Mesenchymal stem cell (in vitro differentiated cells and primary cell): Measurements from ENCODE around the gene CEP170.
A peak's percentile ranks its signal among the peaks of the same experiment; 100 is the strongest.
"Not testable (repeated sequence)": the region's sequence is repeated elsewhere in the genome, so short reads cannot be mapped to it uniquely, and the experiment has no call there.

Experiments
- DNase-seq: peaks from one replicate; pipeline ENCODE4 v3.0.0-alpha.2; 2013
- H2AFZ ChIP-seq: one replicate; pipeline ENCODE4 v1.6.1; 2013; ENCODE audit warnings: low read depth, mild to moderate bottlenecking, control low read depth, inconsistent platforms, low read length, moderate library complexity
- H2AK5ac ChIP-seq: 2 replicates; pipeline ENCODE4 v1.6.1; 2013; ENCODE audit warnings: low read length, moderate library complexity, mild to moderate bottlenecking, inconsistent platforms; ENCODE audit not compliant: severe bottlenecking
- H2BK120ac ChIP-seq: one replicate; pipeline ENCODE4 v1.6.1; 2013; ENCODE audit warnings: low read depth, mild to moderate bottlenecking, inconsistent platforms, low read length, moderate library complexity
- H2BK12ac ChIP-seq, 2 experiments: one replicate each; pipeline ENCODE4 v1.6.1; 2013; ENCODE audit warnings: inconsistent platforms in 2 of 2, low read length in 2 of 2, mild to moderate bottlenecking in 2 of 2, moderate library complexity in 2 of 2, control low read depth in 1 of 2
- H2BK15ac ChIP-seq: one replicate; pipeline ENCODE4 v1.6.1; 2013; ENCODE audit warnings: mild to moderate bottlenecking, low read depth, inconsistent platforms; ENCODE audit not compliant: poor library complexity, severe bottlenecking
- H2BK5ac ChIP-seq: 2 replicates; pipeline ENCODE4 v1.6.1; 2013; ENCODE audit warnings: low read depth, mild to moderate bottlenecking, low read length, control low read depth, inconsistent platforms; ENCODE audit not compliant: poor library complexity, severe bottlenecking
- H3K14ac ChIP-seq, 2 experiments: one replicate each; pipeline ENCODE4 v1.6.1; 2013; ENCODE audit warnings: inconsistent platforms in 2 of 2, low read length in 2 of 2, control low read depth in 1 of 2, mild to moderate bottlenecking in 1 of 2, moderate library complexity in 1 of 2
- H3K18ac ChIP-seq, 2 experiments: one replicate each; pipeline ENCODE4 v1.6.1; 2013; ENCODE audit warnings: inconsistent platforms in 2 of 2, low read length in 2 of 2, control low read depth in 1 of 2, low read depth in 1 of 2, mild to moderate bottlenecking in 1 of 2
- H3K23ac ChIP-seq, 2 experiments: one replicate each; pipeline ENCODE4 v1.6.1; 2013; ENCODE audit warnings: inconsistent platforms in 2 of 2, low read length in 2 of 2, mild to moderate bottlenecking in 2 of 2, moderate library complexity in 2 of 2, control low read depth in 1 of 2
- H3K27ac ChIP-seq: 2 replicates; pipeline ENCODE4 v1.5.1; 2013; ENCODE audit warnings: mild to moderate bottlenecking, moderate library complexity, low read length, control low read depth, inconsistent platforms; ENCODE audit not compliant: poor library complexity, severe bottlenecking
- H3K27me3 ChIP-seq, 2 experiments: 2 replicates each; pipeline versions ENCODE4 v1.6.1 to v1.7.0; 2013; ENCODE audit warnings: low read length in 2 of 2, mild to moderate bottlenecking in 2 of 2, moderate library complexity in 2 of 2, control low read depth in 1 of 2, inconsistent platforms in 1 of 2; ENCODE audit not compliant: control insufficient read depth in 1 of 2, insufficient read depth in 1 of 2
- H3K36me3 ChIP-seq, 2 experiments: 2 replicates each; pipeline versions ENCODE4 v1.6.1 to v1.7.0; 2013; ENCODE audit warnings: low read length in 2 of 2, control low read depth in 1 of 2, inconsistent platforms in 1 of 2, low read depth in 1 of 2, mild to moderate bottlenecking in 1 of 2; ENCODE audit not compliant: insufficient read depth in 2 of 2, control insufficient read depth in 1 of 2
- H3K4ac ChIP-seq, 2 experiments: one replicate each; pipeline ENCODE4 v1.6.1; 2013; ENCODE audit warnings: inconsistent platforms in 2 of 2, low read length in 2 of 2, mild to moderate bottlenecking in 2 of 2, moderate library complexity in 2 of 2, control low read depth in 1 of 2, low read depth in 1 of 2
- H3K4me1 ChIP-seq: 2 replicates; pipeline ENCODE4 v1.6.1; 2013; ENCODE audit warnings: low read depth, low read length, control low read depth; ENCODE audit not compliant: control insufficient read depth, insufficient read depth
- H3K4me2 ChIP-seq: 2 replicates; pipeline ENCODE4 v1.6.1; 2013; ENCODE audit warnings: low read length, mild to moderate bottlenecking, inconsistent platforms; ENCODE audit not compliant: poor library complexity, severe bottlenecking
- H3K4me3 ChIP-seq, 2 experiments: 2 replicates each; pipeline versions ENCODE4 v1.5.1 to v1.7.0; 2013; ENCODE audit warnings: low read length in 2 of 2, mild to moderate bottlenecking in 2 of 2, control low read depth in 1 of 2, low read depth in 1 of 2; ENCODE audit not compliant: insufficient read depth in 1 of 2
- H3K79me1 ChIP-seq: replicated peaks from 2 replicates; pipeline ENCODE4 v1.6.1; 2013; ENCODE audit warnings: mild to moderate bottlenecking, control low read depth, low read length, inconsistent platforms; ENCODE audit not compliant: poor library complexity, severe bottlenecking
- H3K9ac ChIP-seq: 2 replicates; pipeline ENCODE4 v1.7.0; 2013; ENCODE audit warnings: mild to moderate bottlenecking, low read length, moderate library complexity
- H3K9me3 ChIP-seq: 2 replicates; pipeline ENCODE4 v1.7.0; 2013; ENCODE audit warnings: mild to moderate bottlenecking, low read length; ENCODE audit not compliant: control insufficient read depth
- H4K8ac ChIP-seq: one replicate; pipeline ENCODE4 v1.6.1; 2013; ENCODE audit warnings: inconsistent platforms, mild to moderate bottlenecking, low read length, moderate library complexity
- H4K91ac ChIP-seq: one replicate; pipeline ENCODE4 v1.6.1; 2013; ENCODE audit warnings: mild to moderate bottlenecking, low read length, inconsistent platforms
- WGBS: methylation state at CpG from one replicate; pipeline ENCODE4 v1.1.7; 2013; ENCODE audit warnings: mixed read lengths; 5-methylcytosine and 5-hydroxymethylcytosine counted together

The CEP170 gene

GRCh38 chr1:243118601-243119322 is 136.3 kb downstream of the CEP170 start:
- H4K91ac ChIP-seq, H3K4me1 ChIP-seq, H3K79me1 ChIP-seq, H2AK5ac ChIP-seq, H3K27me3 ChIP-seq, H3K18ac ChIP-seq, H2BK15ac ChIP-seq, H3K9me3 ChIP-seq, H2AFZ ChIP-seq, H2BK120ac ChIP-seq, H3K23ac ChIP-seq, H3K27ac ChIP-seq, H4K8ac ChIP-seq, H2BK5ac ChIP-seq, H2BK12ac ChIP-seq, H3K4ac ChIP-seq, H3K4me3 ChIP-seq, H3K14ac ChIP-seq, H3K4me2 ChIP-seq, DNase-seq, H3K9ac ChIP-seq: not testable (repeated sequence)
- WGBS = 100% methylated on average over 5 of the region's 5 CpGs
- H3K36me3 ChIP-seq = peaks cover 0 to 20% of the 10 kb centered on the region in 2 experiments

- H2BK5ac ChIP-seq, H3K14ac ChIP-seq, H3K9me3 ChIP-seq, H3K4ac ChIP-seq, H2AK5ac ChIP-seq, H3K4me3 ChIP-seq, H2BK15ac ChIP-seq, H2BK12ac ChIP-seq, H3K9ac ChIP-seq, H3K27ac ChIP-seq, H3K79me1 ChIP-seq, H3K4me1 ChIP-seq, H3K36me3 ChIP-seq, H3K27me3 ChIP-seq, H2AFZ ChIP-seq, H3K23ac ChIP-seq, H2BK120ac ChIP-seq, H4K8ac ChIP-seq, H3K4me2 ChIP-seq, H3K18ac ChIP-seq: not testable (repeated sequence)
- DNase-seq = peak; percentile 11
- WGBS = 97% methylated on average over 3 of the region's 7 CpGs
- H4K91ac ChIP-seq = peak overlapping the region; percentile 80
Observed at GRCh38 chr1:243116187-243116586, 138.9 kb downstream of the CEP170 start.

- not testable (repeated sequence) for H2BK120ac ChIP-seq, H3K79me1 ChIP-seq, H3K27me3 ChIP-seq, H3K4me3 ChIP-seq, H3K4me1 ChIP-seq, H4K8ac ChIP-seq, H2BK15ac ChIP-seq, H2AFZ ChIP-seq, H3K9me3 ChIP-seq, H2BK12ac ChIP-seq, H3K36me3 ChIP-seq, H2BK5ac ChIP-seq, H4K91ac ChIP-seq, H3K4me2 ChIP-seq, H3K23ac ChIP-seq, DNase-seq
- 75% methylated on average over 3 of the region's 3 CpGs for WGBS
- peak overlapping the region; percentile 78 for H3K27ac ChIP-seq
- peak overlapping the region in 1 of 2 experiments; percentile 81 for H3K14ac ChIP-seq
- peak overlapping the region; percentile 33 for H3K9ac ChIP-seq
- peak overlapping the region; percentile 57 for H2AK5ac ChIP-seq
- H3K4ac ChIP-seq = peak overlapping the region in 1 of 2 experiments; percentile 7
- H3K18ac ChIP-seq = peak overlapping the region in 1 of 2 experiments; percentile 13
Observed at GRCh38 chr1:243114769-243115168, 140.3 kb downstream of the CEP170 start.

DNA sequence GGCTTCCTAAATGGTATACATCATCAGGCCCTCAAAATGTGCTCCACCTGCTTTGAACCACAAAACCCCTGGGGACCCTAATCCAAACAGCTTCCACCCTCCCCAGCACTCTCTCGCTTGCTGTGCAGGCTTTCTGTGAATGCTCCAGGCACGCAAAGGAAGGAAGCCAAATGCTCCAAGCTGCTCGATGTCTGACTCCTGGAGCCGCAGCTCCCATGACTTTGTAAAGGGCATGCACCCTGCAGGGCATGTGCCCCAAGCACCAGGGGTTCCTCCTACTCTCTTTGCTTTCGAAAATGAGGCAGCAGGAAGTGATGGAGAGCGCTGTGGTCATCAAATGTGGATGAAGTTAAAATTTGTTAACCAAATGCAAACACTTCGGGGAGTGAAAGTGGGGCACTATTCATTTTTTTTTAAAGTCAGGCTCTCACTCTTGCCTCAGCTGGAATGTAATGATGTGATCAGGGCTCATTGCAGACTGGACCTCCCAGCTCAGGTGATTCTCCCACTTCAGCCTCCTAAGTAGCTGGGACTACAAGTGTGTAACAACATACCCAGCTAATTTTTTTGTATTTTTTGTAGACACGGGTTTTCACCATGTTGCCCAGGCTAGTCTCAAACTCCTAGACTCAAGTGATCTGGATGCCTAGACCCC is 140.9 kb downstream of the CEP170 start:
- not testable (repeated sequence) for H2BK15ac ChIP-seq, H3K4me1 ChIP-seq, H2BK12ac ChIP-seq, H3K9me3 ChIP-seq, H4K8ac ChIP-seq, H4K91ac ChIP-seq, H2BK120ac ChIP-seq, H3K79me1 ChIP-seq, H3K27me3 ChIP-seq, H2BK5ac ChIP-seq, H3K4me3 ChIP-seq, H2AFZ ChIP-seq, H3K4ac ChIP-seq, H3K36me3 ChIP-seq, H3K14ac ChIP-seq, H2AK5ac ChIP-seq
- H3K27ac ChIP-seq = peak overlapping the region; percentile 78
- H3K18ac ChIP-seq = peak overlapping the region in 1 of 2 experiments; percentile 13
- peak; percentile 75 for DNase-seq
- peak overlapping the region; percentile 33 for H3K9ac ChIP-seq
- WGBS = 40% methylated on average over 8 of the region's 8 CpGs
- peak overlapping the region in 1 of 2 experiments; percentile 46 for H3K23ac ChIP-seq
- peak overlapping the region; percentile 11 for H3K4me2 ChIP-seq
